Chondrocyte (in vitro differentiated cells): Measurements from ENCODE around the gene EXD1. TPM values are rescaled to one million over a fixed set of nuclear protein-coding genes. Genes with fewer than 3 reads are reported as not detected.
A peak's percentile ranks its signal among the peaks of the same experiment; 100 is the strongest.

Experiments used
- DNase-seq: peaks from one replicate; pipeline ENCODE4 v3.0.0; 2021; ENCODE audit warnings: mixed read lengths, low spot score
- H3K27ac Mint-ChIP-seq: one replicate; pipeline ENCODE4 v1.8.0; 2021; ENCODE audit warnings: mild to moderate bottlenecking, moderate library complexity, mixed read lengths; ENCODE audit not compliant: unreplicated experiment
- H3K27me3 Mint-ChIP-seq: 2 replicates; pipeline ENCODE4 v1.8.0; 2021; ENCODE audit warnings: low read depth, mixed read lengths
- H3K36me3 Mint-ChIP-seq: 2 replicates; pipeline ENCODE4 v1.8.0; 2021; ENCODE audit warnings: low read depth, mixed read lengths
- H3K4me1 Mint-ChIP-seq: 2 replicates; pipeline ENCODE4 v1.8.0; 2021; ENCODE audit warnings: low read depth, mild to moderate bottlenecking, mixed read lengths
- H3K4me3 Mint-ChIP-seq: one replicate; pipeline ENCODE4 v1.8.0; 2021; ENCODE audit warnings: mild to moderate bottlenecking, moderate library complexity, mixed read lengths; ENCODE audit not compliant: unreplicated experiment
- H3K9me3 Mint-ChIP-seq: 2 replicates; pipeline ENCODE4 v1.8.0; 2021; ENCODE audit warnings: low read depth, mixed read lengths
- CTCF ChIP-seq: fragments of 200-600 bp; sonication (generic); IDR thresholded peaks from 2 replicates; pipeline ENCODE4 v1.5.0; 2021; ENCODE audit warnings: antibody characterized with exemption, mild to moderate bottlenecking, moderate library complexity
- total RNA-seq: library from RNA; stranded (reverse); gene quantifications from 3 replicates; pipeline ENCODE4 v1.2.1, GENCODE V29; 2021

EXD1 gene
- total RNA-seq, 1 donor from 2014 or later, result not detected

GRCh38 chr15:41183581-41183980, 47.0 kb downstream of the EXD1 start:
- TF ChIP-seq CTCF, result no peak
- Mint-ChIP-seq H3K9me3 (no peaks in the 10 kb centered on the region), H3K27me3 (no peaks in the 10 kb centered on the region), H3K4me1 (peaks cover 36% of the 10 kb centered on the region), H3K27ac (peak overlapping the region; percentile 79), H3K4me3 (no peak overlapping the region), H3K36me3 (no peaks in the 10 kb centered on the region)
- DNase-seq, result no peak

GRCh38 chr15:41182266-41182665, 48.3 kb downstream of the EXD1 start:
- no peak overlapping the region for H3K4me3 Mint-ChIP-seq
- no peaks in the 10 kb centered on the region for H3K36me3 Mint-ChIP-seq
- no peak for TF ChIP-seq CTCF

GRCh38 chr15:41180206-41180789, 50.3 kb downstream of the EXD1 start:
- Mint-ChIP-seq H3K4me1 (peaks cover 36% of the 10 kb centered on the region), H3K9me3 (no peaks in the 10 kb centered on the region), H3K36me3 (no peaks in the 10 kb centered on the region), H3K27me3 (no peaks in the 10 kb centered on the region), H3K4me3 (no peak overlapping the region), H3K27ac (peak overlapping the region; percentile 52)
- no peak for TF ChIP-seq CTCF
- DNase-seq, result no peak

More at GRCh38 chr15:41182266-41182665, 48.3 kb downstream of the EXD1 start:
- Mint-ChIP-seq H3K9me3 (no peaks in the 10 kb centered on the region), H3K4me1 (peaks cover 36% of the 10 kb centered on the region), H3K27ac (peak overlapping the region; percentile 3), H3K27me3 (no peaks in the 10 kb centered on the region)
- DNase-seq, result no peak

- Mint-ChIP-seq H3K4me3 (no peak overlapping the region), H3K36me3 (no peaks in the 10 kb centered on the region), H3K27me3 (no peaks in the 10 kb centered on the region), H3K27ac (no peak overlapping the region), H3K9me3 (no peaks in the 10 kb centered on the region), H3K4me1 (peaks cover 6% of the 10 kb centered on the region)
- DNase-seq, result no peak
- no peak for TF ChIP-seq CTCF
Measured at GRCh38 chr15:41169781-41170180, 60.8 kb downstream of the EXD1 start.

- H3K9me3 Mint-ChIP-seq, result no peaks in the 10 kb centered on the region
- DNase-seq, result no peak
- peaks cover 10% of the 10 kb centered on the region for H3K4me1 Mint-ChIP-seq
- no peaks in the 10 kb centered on the region for H3K27me3 Mint-ChIP-seq
- H3K4me3 Mint-ChIP-seq, result no peak overlapping the region
- no peak overlapping the region for H3K27ac Mint-ChIP-seq
- no peaks in the 10 kb centered on the region for H3K36me3 Mint-ChIP-seq
- TF ChIP-seq CTCF, result no peak
Measured at GRCh38 chr15:41169086-41169485, 61.5 kb downstream of the EXD1 start.
